T-cell (primary cell): Measurements from ENCODE around the gene LARP6. TPM values are rescaled to one million over a fixed set of nuclear protein-coding genes. Genes with fewer than 3 reads are reported as not detected.

Experiments
- ATAC-seq, 4 experiments: fragments of 200-7000 bp in 3 of 4; fragments of 150-1000 bp in 1 of 4; cut with Tn5 transposase; replicated peaks in 1 of 4; 1 replicate in 3 of 4; 2 replicates in 1 of 4; pipeline ENCODE4 v1.10.0; 2021; ENCODE audit warnings: moderate library complexity in 3 of 4, mild to moderate bottlenecking in 2 of 4, moderate number of reproducible peaks in 1 of 4
- CTCF ChIA-PET, 2 donors: fragments of 300-600 bp; sonication (Branson Sonifier 250); formaldehyde crosslinking; loops; one replicate each; lab custom pipeline; 2022; ENCODE audit warnings: antibody characterized with exemption in 2 of 2; lab: Charles Lee
- POLR2A ChIA-PET, 2 donors: fragments of 300-600 bp; sonication (Branson Sonifier 250); formaldehyde crosslinking; loops; one replicate each; lab custom pipeline; 2022; ENCODE audit warnings: antibody characterized with exemption in 2 of 2; lab: Charles Lee
- DNase-seq, 35 experiments: peaks; one replicate each; pipeline versions ENCODE4 v3.0.0 to v3.0.0-alpha.2; 2013 to 2023
- H3K27ac ChIP-seq: one replicate; pipeline ENCODE4 v1.5.1; 2013; ENCODE audit warnings: low read length
- H3K27me3 ChIP-seq, 2 experiments: replicated peaks in 1 of 2; 1 replicate in 1 of 2; 2 replicates in 1 of 2; pipeline versions ENCODE4 v1.6.1 to v1.7.0; 2013; ENCODE audit warnings: low read length in 1 of 2, mixed read lengths in 1 of 2; ENCODE audit not compliant: control insufficient read depth in 2 of 2, insufficient read depth in 2 of 2; ENCODE audit errors: extremely low read depth in 1 of 2
- H3K36me3 ChIP-seq, 2 donors: 1 replicate in 1 of 2; 2 replicates in 1 of 2; pipeline versions ENCODE4 v1.6.1 to v1.7.0; 2013; ENCODE audit warnings: low read length in 1 of 2; ENCODE audit not compliant: control insufficient read depth in 2 of 2, insufficient read depth in 1 of 2; ENCODE audit errors: extremely low read depth in 1 of 2
- H3K4me1 ChIP-seq, 2 experiments: 1 replicate in 1 of 2; 2 replicates in 1 of 2; pipeline versions ENCODE4 v1.6.1 to v1.7.0; 2013; ENCODE audit warnings: low read length in 2 of 2, mixed read lengths in 1 of 2; ENCODE audit not compliant: insufficient read depth in 2 of 2, control insufficient read depth in 1 of 2; ENCODE audit errors: extremely low read depth in 1 of 2
- H3K4me3 ChIP-seq, 2 donors: 1 replicate in 1 of 2; 2 replicates in 1 of 2; pipeline versions ENCODE4 v1.5.1 to v1.7.0; 2013; ENCODE audit warnings: mild to moderate bottlenecking in 2 of 2, low read length in 1 of 2, moderate library complexity in 1 of 2; ENCODE audit not compliant: control insufficient read depth in 1 of 2; ENCODE audit errors: extremely low read depth in 1 of 2
- H3K9me3 ChIP-seq: 2 replicates; pipeline ENCODE4 v1.7.0; 2013
- H3K27ac Mint-ChIP-seq, 2 donors: one replicate each; pipeline ENCODE4 v1.8.0; 2020 to 2021; ENCODE audit warnings: mild to moderate bottlenecking in 2 of 2, mixed read lengths in 2 of 2
- H3K27me3 Mint-ChIP-seq, 2 donors: one replicate each; pipeline ENCODE4 v1.8.0; 2021 to 2022; ENCODE audit warnings: mixed read lengths in 2 of 2
- H3K36me3 Mint-ChIP-seq: one replicate; pipeline ENCODE4 v1.8.0; 2021; ENCODE audit warnings: mixed read lengths
- H3K4me1 Mint-ChIP-seq, 3 donors: one replicate each; pipeline ENCODE4 v1.8.0; 2020 to 2022; ENCODE audit warnings: mixed read lengths in 3 of 3, mild to moderate bottlenecking in 1 of 3
- H3K4me3 Mint-ChIP-seq, 3 donors: one replicate each; pipeline ENCODE4 v1.8.0; 2020 to 2022; ENCODE audit warnings: mild to moderate bottlenecking in 3 of 3, mixed read lengths in 3 of 3, moderate library complexity in 3 of 3
- H3K9me3 Mint-ChIP-seq, 3 donors: one replicate each; pipeline ENCODE4 v1.8.0; 2020 to 2022; ENCODE audit warnings: mixed read lengths in 3 of 3
- WGBS: methylation state at CpG from one replicate; pipeline ENCODE4 v1.1.5; 2013; ENCODE audit warnings: missing lambda C conversion rate; ENCODE audit not compliant: insufficient coverage; 5-methylcytosine and 5-hydroxymethylcytosine counted together
- total RNA-seq, 35 experiments: library from RNA in 6 of 35; stranded (reverse) in 6 of 35; fragments of 120-200 nt in 1 of 35; gene quantifications; one replicate each; pipeline versions ENCODE4 v1.2.1 to v1.2.4 and lab custom pipeline; 2013 to 2026

The LARP6 gene
- total RNA-seq, 5 donors from 2014 or later (not counting 1 experiment from before 2014, with no cell fraction given), result 0.41 to 0.49 TPM; not detected in 3

DNA sequence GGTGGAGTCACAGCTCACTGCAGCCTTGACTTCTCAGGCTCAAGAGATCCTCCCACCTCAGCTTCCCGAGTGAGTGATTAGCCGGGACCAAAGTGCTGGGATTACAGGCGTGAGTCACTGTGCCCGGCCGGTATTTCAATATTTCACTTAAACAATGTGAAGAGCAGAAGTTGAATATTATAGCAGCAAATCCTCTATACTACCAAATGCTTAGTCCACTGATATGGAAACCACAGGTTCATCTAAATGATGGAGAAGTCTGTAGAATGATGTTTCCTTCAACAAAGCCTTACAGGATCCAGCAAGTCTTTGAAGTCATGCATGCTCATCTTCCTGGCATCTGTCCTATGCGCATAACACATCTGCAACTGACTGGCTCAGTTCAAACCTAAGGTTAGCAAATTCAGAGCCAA, 70.3 kb downstream of the LARP6 start:
- no peak overlapping the region for H3K27ac ChIP-seq
- Mint-ChIP-seq H3K27me3 (peaks cover 14 to 17% of the 10 kb centered on the region in 2 donors), H3K9me3 (no peaks in the 10 kb centered on the region), H3K4me3 (no peak overlapping the region), H3K27ac (no peak overlapping the region), H3K36me3 (no peaks in the 10 kb centered on the region), H3K4me1 (peaks cover 0 to 3% (median 0%) of the 10 kb centered on the region in 3 donors)
- WGBS, result 90% methylated on average over 1 of the region's 6 CpGs
- no peaks in the 10 kb centered on the region for H3K36me3 ChIP-seq
- no peak overlapping the region for H3K4me3 ChIP-seq
- peaks cover 3 to 6% of the 10 kb centered on the region in 2 experiments for H3K27me3 ChIP-seq
- DNase-seq (no peak), ATAC-seq (no peak)
- no peaks in the 10 kb centered on the region for H3K9me3 ChIP-seq
- CTCF ChIA-PET, result no interaction called here
- no peaks in the 10 kb centered on the region for H3K4me1 ChIP-seq
- POLR2A ChIA-PET, result no interaction called here

- no peak overlapping the region for H3K4me3 Mint-ChIP-seq
- no peaks in the 10 kb centered on the region for H3K9me3 ChIP-seq
- no peaks in the 10 kb centered on the region for H3K9me3 Mint-ChIP-seq
- ChIA-PET CTCF (no interaction called here), POLR2A (no interaction called here)
- ATAC-seq (no peak), DNase-seq (no peak)
- H3K36me3 Mint-ChIP-seq, result no peaks in the 10 kb centered on the region
- no peak overlapping the region for H3K27ac Mint-ChIP-seq
- peaks cover 3 to 6% of the 10 kb centered on the region in 2 experiments for H3K27me3 ChIP-seq
- WGBS, result no CpG with 5 or more reads among the region's 3 CpGs
- H3K27ac ChIP-seq, result no peak overlapping the region
- no peaks in the 10 kb centered on the region for H3K4me1 ChIP-seq
- H3K27me3 Mint-ChIP-seq, result peaks cover 14 to 17% of the 10 kb centered on the region in 2 donors
- peaks cover 0 to 3% (median 0%) of the 10 kb centered on the region in 3 donors for H3K4me1 Mint-ChIP-seq
- H3K4me3 ChIP-seq, result no peak overlapping the region
- no peaks in the 10 kb centered on the region for H3K36me3 ChIP-seq
These were observed 70.9 kb downstream of the LARP6 start for GRCh38 chr15:70783041-70783440.

GRCh38 chr15:70781236-70781635, 72.7 kb downstream of the LARP6 start:
- H3K4me3 ChIP-seq, result no peak overlapping the region
- H3K36me3 ChIP-seq, result no peaks in the 10 kb centered on the region
- POLR2A ChIA-PET, result no interaction called here
- H3K27ac ChIP-seq, result no peak overlapping the region
- Mint-ChIP-seq H3K9me3 (no peaks in the 10 kb centered on the region), H3K4me3 (no peak overlapping the region), H3K36me3 (no peaks in the 10 kb centered on the region), H3K4me1 (peaks cover 0 to 3% (median 0%) of the 10 kb centered on the region in 3 donors), H3K27me3 (peaks cover 18 to 26% of the 10 kb centered on the region in 2 donors), H3K27ac (no peak overlapping the region)
- 72% methylated on average over 5 of the region's 5 CpGs for WGBS
- DNase-seq (no peak), ATAC-seq (no peak)
- CTCF ChIA-PET, result no interaction called here
- H3K4me1 ChIP-seq, result no peaks in the 10 kb centered on the region
- H3K9me3 ChIP-seq, result no peaks in the 10 kb centered on the region
- H3K27me3 ChIP-seq, result peaks cover 5 to 6% of the 10 kb centered on the region in 2 experiments

Other genes starting within 250 kb of the LARP6 start
- 1 to 10 TPM in 1 of 5 donors, under 1 TPM in 4; 0.08 to 1.3 (median 0.70) TPM for gene UACA, start 90.6 kb downstream of the LARP6 start, total RNA-seq
- gene THAP10, start 38.3 kb upstream of the LARP6 start, total RNA-seq, result under 1 TPM in 2 of 5 donors, not detected in 3; 0.33 TPM
- under 1 TPM in 4 of 5 donors, not detected in 1; 0.16 to 0.77 (median 0.51) TPM for gene LRRC49, start 38.7 kb upstream of the LARP6 start, total RNA-seq